HG02642 (cell line): Measurements from ENCODE around the gene PDZD8.

Experiments used
- ATAC-seq: cut with Tn5 transposase; IDR thresholded peaks from one replicate; pipeline ENCODE4 v1.9.1; 2021; ENCODE audit warnings: mild to moderate bottlenecking; ENCODE audit not compliant: unreplicated experiment, poor library complexity

The PDZD8 gene

GRCh38 chr10:117228210-117228609 is 147.0 kb downstream of the PDZD8 start:
- ATAC-seq: no peak
